Natural killer cell (primary cell): Measurements from ENCODE around the gene BMF. TPM values are rescaled to one million over a fixed set of nuclear protein-coding genes. Genes with fewer than 3 reads are reported as not detected.
A peak's percentile ranks its signal among the peaks of the same experiment; 100 is the strongest.
"Not testable (repeated sequence)": the region's sequence is repeated elsewhere in the genome, so short reads cannot be mapped to it uniquely, and the experiment has no call there.

Experiments
- ATAC-seq, 3 donors: fragments of 150-1000 bp in 2 of 3; fragments of 200-7000 bp in 1 of 3; cut with Tn5 transposase; 1 replicate in 1 of 3; 2 replicates in 2 of 3; pipeline ENCODE4 v1.10.0; 2021; ENCODE audit warnings: mild to moderate bottlenecking in 2 of 3, moderate library complexity in 2 of 3
- DNase-seq, 2 donors: peaks; one replicate each; pipeline versions ENCODE4 v3.0.0 to v3.0.0-alpha.2; 2013 to 2021; ENCODE audit warnings: mixed read lengths in 1 of 2
- H3K27ac ChIP-seq: one replicate; pipeline ENCODE4 v1.5.1; 2013; ENCODE audit warnings: mild to moderate bottlenecking, low read length
- H3K27me3 ChIP-seq: one replicate; pipeline ENCODE4 v1.6.1; 2013; ENCODE audit warnings: low read length; ENCODE audit not compliant: control insufficient read depth, insufficient read depth
- H3K36me3 ChIP-seq: one replicate; pipeline ENCODE4 v1.6.1; 2013; ENCODE audit warnings: low read length; ENCODE audit not compliant: control insufficient read depth, insufficient read depth
- H3K4me1 ChIP-seq: one replicate; pipeline ENCODE4 v1.6.1; 2013; ENCODE audit warnings: low read length; ENCODE audit not compliant: control insufficient read depth, insufficient read depth
- H3K4me3 ChIP-seq: one replicate; pipeline ENCODE4 v1.5.1; 2013; ENCODE audit warnings: low read length
- H3K9me3 ChIP-seq: one replicate; pipeline ENCODE4 v1.6.1; 2013; ENCODE audit warnings: low read length; ENCODE audit not compliant: control insufficient read depth, insufficient read depth
- H3K27ac Mint-ChIP-seq, 2 donors: one replicate each; pipeline ENCODE4 v1.8.0; 2022; ENCODE audit warnings: mild to moderate bottlenecking in 2 of 2, mixed read lengths in 2 of 2, moderate library complexity in 1 of 2
- H3K27me3 Mint-ChIP-seq, 2 donors: one replicate each; pipeline ENCODE4 v1.8.0; 2022; ENCODE audit warnings: low read depth in 2 of 2, mixed read lengths in 2 of 2
- H3K36me3 Mint-ChIP-seq: one replicate; pipeline ENCODE4 v1.8.0; 2022; ENCODE audit warnings: mixed read lengths
- H3K4me1 Mint-ChIP-seq, 2 donors: one replicate each; pipeline ENCODE4 v1.8.0; 2022; ENCODE audit warnings: mixed read lengths in 2 of 2
- H3K4me3 Mint-ChIP-seq: one replicate; pipeline ENCODE4 v1.8.0; 2022; ENCODE audit warnings: mild to moderate bottlenecking, moderate library complexity, mixed read lengths
- H3K9me3 Mint-ChIP-seq, 2 donors: one replicate each; pipeline ENCODE4 v1.8.0; 2022; ENCODE audit warnings: mixed read lengths in 2 of 2
- WGBS: methylation state at CpG from one replicate; pipeline ENCODE4 v1.1.7; 2013; ENCODE audit warnings: missing lambda C conversion rate; ENCODE audit not compliant: insufficient coverage; 5-methylcytosine and 5-hydroxymethylcytosine counted together
- intact Hi-C: fragments of 100-400 bp; cut with micrococcal nuclease; formaldehyde crosslinking; loops from one replicate; pipeline ENCODE4 v1.14.2; 2022
- total RNA-seq, 4 donors: library from RNA; stranded (reverse); fragments of 120-200 nt in 1 of 4; gene quantifications; one replicate each; pipeline versions ENCODE4 v1.2.3 to v1.2.4, GENCODE V29; 2013 to 2022
- TF ChIP-seq, protein P1 (sequence below): fragments of 200-600 bp; IDR thresholded peaks from one replicate; pipeline ENCODE4 v1.8.0; 2022; ENCODE audit warnings: antibody characterized with exemption

The BMF gene, protein sequence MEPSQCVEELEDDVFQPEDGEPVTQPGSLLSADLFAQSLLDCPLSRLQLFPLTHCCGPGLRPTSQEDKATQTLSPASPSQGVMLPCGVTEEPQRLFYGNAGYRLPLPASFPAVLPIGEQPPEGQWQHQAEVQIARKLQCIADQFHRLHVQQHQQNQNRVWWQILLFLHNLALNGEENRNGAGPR
- 10 to 100 TPM in 1 of 3 donors, 1 to 10 TPM in 2; 7.6 to 10.5 (median 9.8) TPM for total RNA-seq
- total RNA-seq (2013), result 18.3 TPM

DNA sequence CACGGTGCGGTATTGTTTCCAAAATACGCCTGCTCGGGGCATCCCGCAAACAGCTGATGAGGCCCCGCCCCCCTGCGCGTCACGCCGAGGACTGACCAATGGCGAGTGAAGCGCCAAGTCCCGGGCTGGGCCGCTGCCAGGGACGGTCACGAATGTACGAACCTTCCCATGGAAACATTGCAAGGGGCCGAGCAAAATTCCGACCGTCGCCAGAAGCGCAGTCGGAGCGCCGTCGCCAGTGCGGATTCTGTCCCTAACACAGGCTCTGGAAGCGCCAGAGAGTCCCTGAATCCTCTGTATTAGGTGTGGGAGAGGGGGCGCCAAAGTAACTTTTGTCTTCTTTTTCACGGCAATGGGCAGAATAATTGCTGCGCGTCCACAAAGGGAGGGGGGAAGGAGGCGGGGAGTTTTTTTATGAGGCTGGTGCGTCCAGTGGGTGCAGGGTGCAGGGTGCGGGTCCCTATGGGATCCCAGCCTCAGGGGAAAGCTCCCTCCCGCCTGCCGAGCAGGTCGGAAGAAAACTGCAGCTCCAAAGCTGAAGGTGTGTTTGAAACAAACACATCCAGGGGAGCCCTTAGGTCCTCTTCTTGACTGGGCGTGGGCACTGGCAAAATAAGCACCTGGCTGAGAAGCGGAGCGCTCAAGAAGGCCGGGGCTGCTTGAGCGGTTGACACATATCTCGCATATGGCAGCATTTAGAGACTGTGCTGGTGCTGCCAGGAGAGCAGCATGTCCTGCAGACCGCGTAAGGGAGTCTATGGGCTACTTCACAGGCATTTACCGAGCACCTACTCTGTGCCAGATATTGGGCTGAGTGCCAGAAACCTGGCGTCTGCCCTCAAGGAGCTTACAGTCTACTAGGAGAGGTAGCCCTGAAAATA lies at the start of gene BMF:
Gene BMF (minus strand): TSS at position 25 of the 881 bp plus-strand sequence. CDS start 2,793 bp downstream, outside the sequence.
- Mint-ChIP-seq H3K36me3 (no peaks in the 10 kb centered on the region), H3K9me3 (no peaks in the 10 kb centered on the region), H3K4me1 (peaks cover 26 to 37% of the 10 kb centered on the region in 2 donors), H3K4me3 (peak within 1 kb of the TSS; percentile 95), H3K27me3 (peaks cover 13 to 16% of the 10 kb centered on the region in 2 donors), H3K27ac (peak within 1 kb of the TSS; percentile 46 to 88)
- peak within 1 kb of the TSS; percentile 37 for H3K27ac ChIP-seq
- H3K9me3 ChIP-seq, result no peaks in the 10 kb centered on the region
- WGBS, result 9% methylated on average over 48 of the region's 48 CpGs
- H3K4me1 ChIP-seq, result peaks cover 50% of the 10 kb centered on the region
- ATAC-seq (peak; percentile 89 to 94 (median 93)), DNase-seq (peak; percentile 96 to 97)
- TF ChIP-seq, protein P1, sequence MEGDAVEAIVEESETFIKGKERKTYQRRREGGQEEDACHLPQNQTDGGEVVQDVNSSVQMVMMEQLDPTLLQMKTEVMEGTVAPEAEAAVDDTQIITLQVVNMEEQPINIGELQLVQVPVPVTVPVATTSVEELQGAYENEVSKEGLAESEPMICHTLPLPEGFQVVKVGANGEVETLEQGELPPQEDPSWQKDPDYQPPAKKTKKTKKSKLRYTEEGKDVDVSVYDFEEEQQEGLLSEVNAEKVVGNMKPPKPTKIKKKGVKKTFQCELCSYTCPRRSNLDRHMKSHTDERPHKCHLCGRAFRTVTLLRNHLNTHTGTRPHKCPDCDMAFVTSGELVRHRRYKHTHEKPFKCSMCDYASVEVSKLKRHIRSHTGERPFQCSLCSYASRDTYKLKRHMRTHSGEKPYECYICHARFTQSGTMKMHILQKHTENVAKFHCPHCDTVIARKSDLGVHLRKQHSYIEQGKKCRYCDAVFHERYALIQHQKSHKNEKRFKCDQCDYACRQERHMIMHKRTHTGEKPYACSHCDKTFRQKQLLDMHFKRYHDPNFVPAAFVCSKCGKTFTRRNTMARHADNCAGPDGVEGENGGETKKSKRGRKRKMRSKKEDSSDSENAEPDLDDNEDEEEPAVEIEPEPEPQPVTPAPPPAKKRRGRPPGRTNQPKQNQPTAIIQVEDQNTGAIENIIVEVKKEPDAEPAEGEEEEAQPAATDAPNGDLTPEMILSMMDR, result no peak
- intact Hi-C loops, result loop anchor here (5.0 kb wide), 1 partner anchor 62 kb away; no protein-coding TSS in a partner anchor
- H3K27me3 ChIP-seq, result no peaks in the 10 kb centered on the region
- peak within 1 kb of the TSS; percentile 71 for H3K4me3 ChIP-seq
- no peaks in the 10 kb centered on the region for H3K36me3 ChIP-seq

DNA sequence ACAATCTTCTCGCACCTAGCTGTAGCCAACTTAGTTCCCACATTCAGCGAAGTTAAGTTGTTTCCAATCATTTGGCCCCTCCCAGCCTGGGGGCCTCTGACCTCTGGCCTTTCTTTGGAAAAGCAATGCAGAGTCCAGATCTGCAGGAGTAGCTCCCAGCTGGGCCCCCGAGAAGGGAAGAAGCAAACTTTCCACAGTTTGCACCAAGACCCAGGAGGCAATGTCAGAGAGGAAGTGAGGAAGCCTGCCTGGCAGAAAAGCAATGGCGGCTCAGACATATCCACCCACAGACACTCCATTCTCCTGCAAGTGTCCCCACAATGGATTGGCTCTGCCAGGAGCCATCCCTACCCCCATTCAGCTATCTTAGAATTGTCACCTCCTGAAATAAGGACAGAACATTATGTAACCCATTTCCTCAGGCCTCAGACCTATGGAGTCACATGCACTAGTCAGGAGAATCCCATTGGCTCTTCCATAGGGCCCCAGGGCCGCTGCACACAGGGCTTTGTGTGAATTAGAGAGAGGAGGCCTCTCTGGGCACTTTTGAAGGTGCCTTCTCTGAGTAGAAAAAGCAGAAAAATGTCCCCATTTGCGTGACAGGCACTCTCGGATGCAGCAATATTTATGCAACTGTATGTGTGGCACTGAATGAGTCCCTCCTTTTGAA lies 49.2 kb upstream of the BMF start:
- H3K4me3 ChIP-seq, result no peak overlapping the region
- no peak overlapping the region for H3K27ac Mint-ChIP-seq
- H3K27me3 ChIP-seq, result no peaks in the 10 kb centered on the region
- WGBS, result 82% methylated on average over 7 of the region's 7 CpGs
- H3K9me3 Mint-ChIP-seq, result no peaks in the 10 kb centered on the region
- peaks cover 12% of the 10 kb centered on the region for H3K4me1 ChIP-seq
- H3K27me3 Mint-ChIP-seq, result peaks cover 0 to 3% of the 10 kb centered on the region in 2 donors
- H3K4me3 Mint-ChIP-seq, result no peak overlapping the region
- TF ChIP-seq, protein P1, result no peak
- no peak overlapping the region for H3K27ac ChIP-seq
- H3K36me3 ChIP-seq, result no peaks in the 10 kb centered on the region
- DNase-seq, result no peak
- no peaks in the 10 kb centered on the region for H3K9me3 ChIP-seq
- no peaks in the 10 kb centered on the region for H3K4me1 Mint-ChIP-seq
- ATAC-seq, result no peak
- H3K36me3 Mint-ChIP-seq, result no peaks in the 10 kb centered on the region
- intact Hi-C loops, result no loop called here

DNA sequence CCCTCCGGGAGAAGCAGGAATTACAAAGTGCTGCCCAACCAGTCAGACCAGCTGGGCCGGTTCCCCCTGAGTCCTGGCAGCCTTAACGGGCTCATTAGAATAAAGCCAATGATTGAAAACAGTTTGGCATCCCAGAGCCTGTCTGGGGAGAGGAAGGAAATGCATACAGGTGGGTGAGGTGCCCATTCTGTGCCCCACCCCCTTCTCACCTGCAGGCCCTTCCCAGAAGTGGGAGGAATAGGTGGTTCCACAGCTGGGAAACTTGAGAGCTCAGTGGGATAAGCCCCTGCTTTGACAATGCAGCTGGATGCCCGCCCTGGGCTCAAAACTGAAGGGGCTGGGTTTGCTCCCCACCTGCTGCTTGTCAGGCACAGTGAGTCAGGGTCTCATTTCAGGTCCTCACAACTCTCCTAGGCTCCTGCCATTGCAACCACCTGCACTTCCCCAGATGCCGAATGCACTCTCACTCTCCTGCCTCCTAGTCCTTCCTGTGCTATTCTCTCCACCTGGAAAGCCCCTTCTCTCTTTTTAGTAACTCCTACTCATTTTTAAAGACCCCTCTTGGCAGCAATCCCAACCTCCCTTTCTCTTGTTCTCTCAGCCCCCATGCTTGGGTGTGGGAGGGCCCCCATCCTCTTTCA lies 46.7 kb upstream of the BMF start:
- H3K4me1 Mint-ChIP-seq, result no peaks in the 10 kb centered on the region
- ATAC-seq (no peak), DNase-seq (no peak)
- H3K4me3 ChIP-seq, result no peak overlapping the region
- peaks cover 0 to 15% of the 10 kb centered on the region in 2 donors for H3K27me3 Mint-ChIP-seq
- no peak overlapping the region for H3K27ac ChIP-seq
- 86% methylated on average over 4 of the region's 5 CpGs for WGBS
- intact Hi-C loops, result no loop called here
- peaks cover under 1% of the 10 kb centered on the region for H3K4me1 ChIP-seq
- no peaks in the 10 kb centered on the region for H3K9me3 Mint-ChIP-seq
- H3K9me3 ChIP-seq, result no peaks in the 10 kb centered on the region
- H3K4me3 Mint-ChIP-seq, result no peak overlapping the region
- TF ChIP-seq, protein P1, result no peak
- no peaks in the 10 kb centered on the region for H3K36me3 ChIP-seq
- no peaks in the 10 kb centered on the region for H3K36me3 Mint-ChIP-seq
- peak overlapping the region in 1 of 2 donors; percentile 30 for H3K27ac Mint-ChIP-seq
- no peaks in the 10 kb centered on the region for H3K27me3 ChIP-seq

DNA sequence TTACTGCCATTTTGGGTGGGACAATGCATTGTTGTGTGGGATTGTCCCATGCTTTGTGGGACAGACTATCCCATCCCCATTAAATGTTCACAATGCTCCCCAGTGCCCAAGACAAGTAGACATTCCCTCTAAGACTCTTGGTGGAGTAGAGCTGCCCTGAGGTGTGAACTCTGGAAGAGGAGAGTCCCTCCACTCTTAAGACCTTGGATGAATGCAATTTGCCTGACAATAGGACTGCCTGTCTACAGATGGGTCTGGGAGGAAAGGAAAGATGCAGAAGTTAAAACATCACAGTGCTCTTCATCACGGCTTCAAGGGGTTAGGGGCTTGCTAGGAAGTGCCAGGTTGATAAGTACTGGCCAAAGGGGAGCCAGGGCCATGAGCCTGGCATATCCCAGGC lies 46.1 kb upstream of the BMF start:
- H3K36me3 ChIP-seq, ATAC-seq, H3K4me1 ChIP-seq, H3K36me3 Mint-ChIP-seq, H3K9me3 Mint-ChIP-seq, DNase-seq, intact Hi-C loops, H3K4me3 Mint-ChIP-seq, H3K27ac Mint-ChIP-seq, H3K27ac ChIP-seq, H3K27me3 ChIP-seq, H3K9me3 ChIP-seq, H3K4me3 ChIP-seq, H3K4me1 Mint-ChIP-seq: not testable (repeated sequence)
- WGBS, result no CpG with 5 or more reads among the region's 1 CpG
- peaks cover 5 to 15% of the 10 kb centered on the region in 2 donors for H3K27me3 Mint-ChIP-seq
